Psoas muscle (tissue), 8 donors: ENCODE measurements around the gene OLA1. TPM values are rescaled to one million over a fixed set of nuclear protein-coding genes. Genes with fewer than 3 reads are reported as not detected.

Experiments
- ATAC-seq, 4 donors: fragments of 200-7000 bp; cut with Tn5 transposase; one replicate each; pipeline ENCODE4 v1.9.1; 2020; ENCODE audit warnings: moderate library complexity in 3 of 4, mild to moderate bottlenecking in 2 of 4
- DNase-seq, 2 donors: peaks; one replicate each; pipeline ENCODE4 v3.0.0-alpha.2; 2020
- H3K27ac ChIP-seq: fragments of 200-600 bp; one replicate; pipeline ENCODE4 v1.8.0; 2022
- H3K27me3 ChIP-seq, 3 donors: fragments of 200-600 bp in 1 of 3; one replicate each; pipeline versions ENCODE4 v1.6.1 to v1.8.0; 2013 to 2022; ENCODE audit warnings: low read length in 2 of 3, mild to moderate bottlenecking in 2 of 3, moderate library complexity in 1 of 3; ENCODE audit not compliant: insufficient read depth in 3 of 3
- H3K36me3 ChIP-seq, 2 donors: fragments of 200-600 bp in 1 of 2; one replicate each; pipeline versions ENCODE4 v1.6.1 to v1.8.0; 2013 to 2022; ENCODE audit warnings: low read depth in 1 of 2, mild to moderate bottlenecking in 1 of 2, moderate library complexity in 1 of 2; ENCODE audit not compliant: insufficient read depth in 1 of 2
- H3K4me1 ChIP-seq: fragments of 200-600 bp; one replicate; pipeline ENCODE4 v1.8.0; 2022
- H3K4me3 ChIP-seq: fragments of 200-600 bp; one replicate; pipeline ENCODE4 v1.8.0; 2022; ENCODE audit warnings: mild to moderate bottlenecking
- H3K9me3 ChIP-seq: fragments of 200-600 bp; one replicate; pipeline ENCODE4 v1.8.0; 2022
- CTCF ChIP-seq: fragments of 200-600 bp; IDR thresholded peaks from one replicate; pipeline ENCODE4 v1.8.0; 2022; ENCODE audit warnings: antibody characterized with exemption
- WGBS, 3 donors: extraction: QIAGEN DNeasy Blood & Tissue Kit; methylation state at CpG; one replicate each; pipeline versions ENCODE4 v1.1.6 to v1.1.7; 2013; 5-methylcytosine and 5-hydroxymethylcytosine counted together
- intact Hi-C, 2 donors: fragments of 100-400 bp; cut with DNase I; formaldehyde crosslinking; loops; one replicate each; pipeline versions ENCODE4 v1.11.0 to v1.14.2; 2022
- polyA plus RNA-seq, 3 donors: library from polyadenylated mRNA; stranded (reverse); fragments of 200-250 nt; gene quantifications; one replicate each; pipeline ENCODE4 v1.2.3, GENCODE V29; 2013
- total RNA-seq, 4 donors: library from RNA; stranded (reverse); fragmentation: NEBNext Ultra II Directional in 2 of 4; extraction: Animal tissue kit (Norgen Biotek cat#: 25700) in 2 of 4; gene quantifications; one replicate each; pipeline versions ENCODE4 v1.2.1 to v1.2.4, GENCODE V29; 2021 to 2023
- donor health status: healthy with polysubstance abuse.
- donor health status: DM: no; HTN: no; CAD: no; lungs with moderate emphysema.
- donor health status: Bipolar disorder and iron deficiency.
- donor health status: healthy.
- donor health status: DM: yes; HTN: yes; CAD: no.
- donor health status: DM: no; HTN: no; CAD: no.
- donor health status: DM: no; HTN: no; CAD: no.
- donor health status: DM: yes; HTN: yes; CAD: no.

OLA1 gene
- total and polyA plus RNA-seq, 7 donors, result 86.8 to 125 (median 112) TPM

DNA sequence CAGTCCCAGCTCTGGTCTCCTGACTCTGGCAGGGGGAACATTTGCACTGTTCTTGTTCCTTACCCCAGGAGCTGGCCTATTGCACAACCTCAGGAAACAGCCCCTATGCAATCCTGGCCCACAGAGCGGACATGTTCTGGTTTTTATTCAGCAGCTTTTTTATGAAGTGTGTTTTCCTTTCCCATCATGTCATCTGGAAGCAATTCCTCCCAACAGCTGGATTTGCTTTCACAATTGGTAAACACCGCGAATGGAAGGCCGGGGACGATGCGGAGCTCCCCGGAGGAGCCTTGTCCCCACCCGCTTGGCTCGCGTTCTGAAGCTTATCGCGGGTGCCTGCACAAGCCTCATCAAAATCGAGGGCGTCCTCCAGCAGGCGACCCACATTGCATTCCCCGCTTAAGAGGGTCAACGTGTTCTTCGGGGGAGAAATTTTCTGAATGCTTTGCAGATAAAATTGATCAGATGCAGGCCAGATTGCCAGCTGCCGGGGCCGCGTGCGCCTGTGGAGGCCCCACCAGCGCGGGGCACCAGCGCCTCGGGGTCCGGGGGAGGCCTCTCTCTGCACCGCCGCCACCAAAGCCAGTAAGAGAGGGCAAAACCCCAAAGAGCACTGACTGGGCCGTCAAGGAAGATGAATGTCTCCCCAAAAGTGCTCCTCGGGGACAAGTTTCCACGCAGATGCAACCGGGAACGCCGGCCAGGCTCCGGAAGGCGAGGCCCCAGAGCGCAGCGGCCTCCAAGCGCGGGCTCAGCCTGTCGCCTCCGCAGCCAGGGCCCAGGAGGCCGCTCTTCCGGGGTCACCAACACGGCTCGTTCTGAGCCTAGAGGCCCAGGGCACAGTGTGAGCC, 222.8 kb downstream of the OLA1 start:
- peak overlapping the region; percentile 92 for H3K27ac ChIP-seq
- ATAC-seq (peak; percentile 33 to 67 (median 56)), DNase-seq (peak; percentile 80 to 85)
- peaks cover 26% of the 10 kb centered on the region for H3K4me1 ChIP-seq
- intact Hi-C loops, result no loop called here
- H3K9me3 ChIP-seq, result no peaks in the 10 kb centered on the region
- no peaks in the 10 kb centered on the region for H3K36me3 ChIP-seq
- WGBS, 3 donors, result 53 to 68% (median 56%) methylated on average over 47 of the region's 47 CpGs
- H3K27me3 ChIP-seq, result no peaks in the 10 kb centered on the region
- no peak for TF ChIP-seq CTCF
- peak overlapping the region; percentile 40 for H3K4me3 ChIP-seq

GRCh38 chr2:174024524-174025270, 223.6 kb downstream of the OLA1 start:
- DNase-seq (peak; percentile 83 to 91), ATAC-seq (peak; percentile 45 to 62 (median 48))
- Histone ChIP-seq H3K4me3 (peak overlapping the region; percentile 40), H3K4me1 (peaks cover 26% of the 10 kb centered on the region), H3K27me3 (no peaks in the 10 kb centered on the region), H3K27ac (peak overlapping the region; percentile 92), H3K36me3 (no peaks in the 10 kb centered on the region), H3K9me3 (no peaks in the 10 kb centered on the region)
- intact Hi-C loops, result loop anchor here in 1 of 2 donors (1.0 kb wide), 1 partner anchor 59 kb away; the partner anchor contains the start of gene SP3
- 23 to 36% (median 26%) methylated on average over 14 of the region's 14 CpGs for WGBS, 3 donors
- TF ChIP-seq CTCF, result no peak

DNA sequence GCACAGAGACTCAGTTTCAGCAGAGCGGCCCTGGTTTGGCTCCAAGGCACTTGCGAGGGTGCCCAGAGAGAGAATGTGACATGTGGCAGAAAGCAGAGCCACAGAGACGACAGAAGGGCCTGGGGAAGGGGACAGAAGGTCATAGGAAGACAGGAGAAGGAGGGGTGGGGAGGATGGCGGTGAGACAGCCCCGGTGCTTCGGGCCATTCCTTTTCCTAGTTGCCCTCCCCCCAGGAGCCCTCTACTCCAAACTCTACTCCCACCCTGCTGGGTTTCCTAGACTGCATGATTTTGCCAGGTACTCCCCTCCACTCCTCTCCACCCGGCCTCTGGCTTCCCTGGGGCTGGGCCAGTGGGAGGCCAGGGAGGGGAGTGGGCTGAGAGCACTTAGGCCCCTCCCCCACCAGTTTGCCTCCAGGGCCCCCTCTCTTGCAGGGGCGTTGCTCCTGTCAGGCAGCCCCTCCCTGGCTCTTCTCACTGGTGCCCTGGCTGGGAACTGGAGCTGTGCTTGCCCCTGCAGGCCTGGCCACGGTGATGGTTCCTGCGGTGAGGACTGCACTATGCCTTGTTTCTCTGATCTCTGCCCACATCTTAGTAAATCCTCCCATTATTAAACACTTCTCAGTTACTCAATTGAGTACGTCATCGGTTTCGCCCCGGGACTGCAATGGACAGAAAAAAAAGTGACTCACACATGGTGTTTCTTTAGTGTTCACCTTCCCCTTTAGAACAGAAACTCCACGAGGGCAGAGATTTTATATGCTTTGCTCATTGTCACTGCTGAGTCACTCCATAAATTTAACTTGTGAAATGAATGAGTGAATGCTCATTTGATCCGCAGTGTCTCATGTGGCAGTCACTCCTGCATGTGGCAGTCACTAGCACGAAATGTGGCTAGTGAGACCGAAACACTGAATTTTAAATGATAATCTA, 224.5 kb downstream of the OLA1 start:
- Histone ChIP-seq H3K4me1 (peaks cover 26% of the 10 kb centered on the region), H3K9me3 (no peaks in the 10 kb centered on the region), H3K27ac (peak overlapping the region; percentile 92), H3K4me3 (peak overlapping the region; percentile 48), H3K27me3 (no peaks in the 10 kb centered on the region), H3K36me3 (no peaks in the 10 kb centered on the region)
- intact Hi-C loops, result loop anchor here in 1 of 2 donors (1.0 kb wide), 1 partner anchor 59 kb away; the partner anchor contains the start of gene SP3
- DNase-seq, result peak; percentile 63 to 81
- TF ChIP-seq CTCF, result no peak
- 16 to 25% (median 17%) methylated on average over 17 to 18 of the region's 18 CpGs for WGBS, 3 donors
- ATAC-seq, result peak; percentile 84 to 90 (median 88)

Other genes starting within 250 kb of the OLA1 start
- under 1 TPM in 2 of 4 donors, not detected in 2; 0.58 to 0.95 TPM for gene SP9, start 86.4 kb upstream of the OLA1 start, total RNA-seq
- gene SP9, start 86.4 kb upstream of the OLA1 start, polyA plus RNA-seq, result under 1 TPM in 2 of 3 donors, not detected in 1; 0.03 to 0.14 TPM
- gene SCRN3, start 147.2 kb upstream of the OLA1 start, total RNA-seq, result 10 to 100 TPM; 22.5 to 44.4 (median 31.2) TPM
- gene SCRN3, start 147.2 kb upstream of the OLA1 start, polyA plus RNA-seq, result 10 to 100 TPM in 2 of 3 donors, 1 to 10 TPM in 1; 9.1 to 33.2 (median 11.0) TPM
- 1 to 10 TPM; 5.1 to 9.7 (median 6.5) TPM for gene GPR155, start 238.5 kb upstream of the OLA1 start, total RNA-seq
- 1 to 10 TPM; 1.0 to 4.9 (median 1.7) TPM for gene GPR155, start 238.5 kb upstream of the OLA1 start, polyA plus RNA-seq